Thoracic aorta (tissue), 2 donors: ENCODE data around the gene OR51A2. TPM values are rescaled to one million over a fixed set of nuclear protein-coding genes. Genes with fewer than 3 reads are reported as not detected.

Experiments
- ATAC-seq: fragments of 150-250 bp; one replicate; pipeline ENCODE4 v1.8.0; 2017; ENCODE audit warnings: low read depth; ENCODE audit not compliant: insufficient number of reproducible peaks, low FRiP score
- DNase-seq: peaks from one replicate; pipeline ENCODE4 v3.0.0-alpha.2; 2020; ENCODE audit warnings: low spot score
- H3K27ac ChIP-seq, 2 donors: fragments of 200-600 bp; sonication (generic); 1 replicate in 1 of 2; 2 replicates in 1 of 2; pipeline ENCODE4 v1.5.1; 2016; ENCODE audit warnings: mild to moderate bottlenecking in 2 of 2, moderate library complexity in 2 of 2
- H3K27me3 ChIP-seq: fragments of 200-600 bp; sonication (generic); replicated peaks from 2 replicates; pipeline ENCODE4 v1.6.0; 2016; ENCODE audit warnings: mild to moderate bottlenecking; ENCODE audit not compliant: insufficient read depth
- H3K36me3 ChIP-seq: fragments of 200-600 bp; sonication (generic); one replicate; pipeline ENCODE4 v1.5.1; 2016
- H3K4me1 ChIP-seq, 2 donors: fragments of 200-600 bp; sonication (generic); 1 replicate in 1 of 2; 2 replicates in 1 of 2; pipeline versions ENCODE4 v1.5.1 to v1.6.0; 2016; ENCODE audit warnings: low read depth in 2 of 2, mild to moderate bottlenecking in 1 of 2; ENCODE audit not compliant: control insufficient read depth in 1 of 2
- H3K4me3 ChIP-seq: fragments of 200-600 bp; sonication (generic); 2 replicates; pipeline ENCODE4 v1.5.1; 2016; ENCODE audit warnings: mild to moderate bottlenecking
- H3K9me3 ChIP-seq: fragments of 200-600 bp; sonication (generic); 2 replicates; pipeline ENCODE4 v1.5.1; 2016
- total RNA-seq, 2 donors: library from RNA; depleted of rRNA; stranded (reverse); fragments of >200 nt; gene quantifications; one replicate each; pipeline versions ENCODE4 v1.1.0 to v1.2.3, GENCODE V29; 2016
- TF ChIP-seq, protein P1 (sequence below): fragments of 200-600 bp; sonication (generic); IDR thresholded peaks from one replicate; pipeline ENCODE4 v1.5.1; 2019; ENCODE audit warnings: antibody characterized with exemption

Gene OR51A2
- total RNA-seq, 2 donors from 2014 or later = not detected

- Histone ChIP-seq H3K4me3 (no peak within 1 kb of the TSS), H3K4me1 (no peaks in the 10 kb centered on the region), H3K9me3 (no peaks in the 10 kb centered on the region), H3K36me3 (no peaks in the 10 kb centered on the region), H3K27me3 (no peaks in the 10 kb centered on the region), H3K27ac (no peak within 1 kb of the TSS)
- TF ChIP-seq, protein P1, sequence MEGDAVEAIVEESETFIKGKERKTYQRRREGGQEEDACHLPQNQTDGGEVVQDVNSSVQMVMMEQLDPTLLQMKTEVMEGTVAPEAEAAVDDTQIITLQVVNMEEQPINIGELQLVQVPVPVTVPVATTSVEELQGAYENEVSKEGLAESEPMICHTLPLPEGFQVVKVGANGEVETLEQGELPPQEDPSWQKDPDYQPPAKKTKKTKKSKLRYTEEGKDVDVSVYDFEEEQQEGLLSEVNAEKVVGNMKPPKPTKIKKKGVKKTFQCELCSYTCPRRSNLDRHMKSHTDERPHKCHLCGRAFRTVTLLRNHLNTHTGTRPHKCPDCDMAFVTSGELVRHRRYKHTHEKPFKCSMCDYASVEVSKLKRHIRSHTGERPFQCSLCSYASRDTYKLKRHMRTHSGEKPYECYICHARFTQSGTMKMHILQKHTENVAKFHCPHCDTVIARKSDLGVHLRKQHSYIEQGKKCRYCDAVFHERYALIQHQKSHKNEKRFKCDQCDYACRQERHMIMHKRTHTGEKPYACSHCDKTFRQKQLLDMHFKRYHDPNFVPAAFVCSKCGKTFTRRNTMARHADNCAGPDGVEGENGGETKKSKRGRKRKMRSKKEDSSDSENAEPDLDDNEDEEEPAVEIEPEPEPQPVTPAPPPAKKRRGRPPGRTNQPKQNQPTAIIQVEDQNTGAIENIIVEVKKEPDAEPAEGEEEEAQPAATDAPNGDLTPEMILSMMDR = no peak
- ATAC-seq (no peak), DNase-seq (no peak)
Observed at GRCh38 chr11:4924239-4924638, 31.3 kb downstream of the OR51A2 start, which contains the start of gene OR51G1. Gene OR51G1 (minus strand): TSS chr11:4924339. CDS start chr11:4924339, 0 bp downstream.

- TF ChIP-seq, protein P1 = no peak
- Histone ChIP-seq H3K36me3 (no peaks in the 10 kb centered on the region), H3K4me1 (no peaks in the 10 kb centered on the region), H3K4me3 (no peak overlapping the region), H3K27ac (no peak overlapping the region), H3K9me3 (no peaks in the 10 kb centered on the region), H3K27me3 (no peaks in the 10 kb centered on the region)
- ATAC-seq (no peak), DNase-seq (no peak)
Observed at GRCh38 chr11:4922304-4922703, 33.2 kb downstream of the OR51A2 start.

DNA sequence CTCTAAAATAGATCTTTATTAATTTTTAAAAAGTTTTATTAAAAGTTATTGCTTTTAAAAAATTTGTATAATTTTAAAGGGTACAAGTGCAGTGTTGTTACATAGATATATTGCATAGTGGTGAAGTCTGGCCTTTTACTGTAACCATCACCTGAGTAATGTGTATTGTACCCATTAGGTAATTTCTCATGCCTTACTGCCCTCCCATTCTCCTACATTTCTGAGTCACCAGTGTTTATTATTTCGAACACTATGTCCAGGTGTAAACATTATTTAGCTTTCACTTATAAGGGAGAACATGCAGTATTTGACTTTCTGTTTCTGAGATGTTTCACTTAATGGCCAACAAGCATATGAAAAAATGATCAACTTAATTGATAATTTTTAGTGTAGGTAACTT lies 33.7 kb downstream of the OR51A2 start:
- ATAC-seq (no peak), DNase-seq (no peak)
- Histone ChIP-seq H3K27me3 (no peaks in the 10 kb centered on the region), H3K27ac (no peak overlapping the region), H3K36me3 (no peaks in the 10 kb centered on the region), H3K9me3 (no peaks in the 10 kb centered on the region), H3K4me3 (no peak overlapping the region), H3K4me1 (no peaks in the 10 kb centered on the region)
- TF ChIP-seq, protein P1 = no peak

GRCh38 chr11:4919250-4919649 lies 36.3 kb downstream of the OR51A2 start, which contains the start of gene OR51G2:
Gene OR51G2 (minus strand): TSS chr11:4919350. CDS start chr11:4915663, 3,687 bp downstream.
- Histone ChIP-seq H3K27me3 (no peaks in the 10 kb centered on the region), H3K4me1 (no peaks in the 10 kb centered on the region), H3K9me3 (no peaks in the 10 kb centered on the region), H3K27ac (no peak within 1 kb of the TSS), H3K4me3 (no peak within 1 kb of the TSS), H3K36me3 (no peaks in the 10 kb centered on the region)
- no peak for DNase-seq
- no peak for ATAC-seq
- TF ChIP-seq, protein P1 = no peak

DNA sequence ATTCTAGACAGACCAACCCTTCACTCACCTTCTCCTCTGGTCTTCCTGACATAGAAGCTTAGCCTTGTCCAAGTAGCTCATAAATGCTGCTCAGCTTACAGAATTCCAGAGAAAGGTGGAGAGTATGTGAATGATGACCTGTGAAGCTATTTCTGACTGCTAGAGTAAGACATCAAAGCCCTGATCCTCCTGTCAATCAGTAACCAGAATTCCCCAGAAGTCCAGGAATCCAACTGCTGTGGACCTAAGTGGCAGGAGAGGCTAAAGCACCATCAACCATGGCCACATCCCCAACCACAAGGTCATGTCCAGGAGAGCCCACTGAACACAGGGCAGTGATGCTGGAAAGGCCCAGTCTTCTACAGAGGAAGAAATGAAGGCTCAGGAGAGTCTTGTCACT lies 38.9 kb downstream of the OR51A2 start:
- TF ChIP-seq, protein P1 = no peak
- no peaks in the 10 kb centered on the region for H3K4me1 ChIP-seq
- H3K36me3 ChIP-seq = no peaks in the 10 kb centered on the region
- H3K27ac ChIP-seq = no peak overlapping the region
- H3K27me3 ChIP-seq = no peaks in the 10 kb centered on the region
- DNase-seq = no peak
- no peak for ATAC-seq
- H3K4me3 ChIP-seq = no peak overlapping the region
- no peaks in the 10 kb centered on the region for H3K9me3 ChIP-seq

Other genes starting within 250 kb of the OR51A2 start
- gene OR51F1, start 185.8 kb downstream of the OR51A2 start, total RNA-seq = not detected
- gene OR52R1, start 151.3 kb downstream of the OR51A2 start, total RNA-seq = not detected
- not detected for gene OR51F2, start 134.4 kb downstream of the OR51A2 start, total RNA-seq
- not detected for gene OR51S1, start 106.5 kb downstream of the OR51A2 start, total RNA-seq
- gene OR51T1, start 73.8 kb downstream of the OR51A2 start, total RNA-seq = not detected
- not detected for gene OR51A7, start 51.9 kb downstream of the OR51A2 start, total RNA-seq
- not detected for gene OR51G2, start 36.4 kb downstream of the OR51A2 start, total RNA-seq
- not detected for gene OR51G1, start 31.4 kb downstream of the OR51A2 start, total RNA-seq
- gene OR51A4, start 8.1 kb downstream of the OR51A2 start, total RNA-seq = not detected
- not detected for gene OR51L1, start 39.1 kb upstream of the OR51A2 start, total RNA-seq
- gene OR52J3, start 90.8 kb upstream of the OR51A2 start, total RNA-seq = not detected
- gene OR52E2, start 103.9 kb upstream of the OR51A2 start, total RNA-seq = not detected
- not detected for gene OR52E1, start 113.9 kb upstream of the OR51A2 start, total RNA-seq
- not detected for gene OR52A5, start 182.6 kb upstream of the OR51A2 start, total RNA-seq
- not detected for gene OR52A1, start 199.0 kb upstream of the OR51A2 start, total RNA-seq
- not detected for gene OR51V1, start 245.0 kb upstream of the OR51A2 start, total RNA-seq